GM13977 (cell line): ENCODE data around the gene LHFPL2.
"Not testable (repeated sequence)": the region's sequence is repeated elsewhere in the genome, so short reads cannot be mapped to it uniquely, and the experiment has no call there.

Experiments used
- DNase-seq: peaks from one replicate; pipeline ENCODE4 v3.0.0; 2012; ENCODE audit warnings: low spot score
- in situ Hi-C: fragments of 300-500 bp; cut with MboI; formaldehyde crosslinking; loops from one replicate; pipeline ENCODE4 v1.12.0; 2022; ENCODE audit warnings: low sequenced_read_pairs, low pct_unique_long_range_greater_than_20kb, mixed read lengths, inconsistent platforms; ENCODE audit not compliant: unreplicated experiment
- TF ChIP-seq, protein P1 (sequence below): IDR thresholded peaks from 2 replicates; pipeline ENCODE4 v1.5.1; 2012; ENCODE audit warnings: mild to moderate bottlenecking, control low read depth; ENCODE audit not compliant: insufficient read depth; ENCODE audit errors: extremely low read depth, missing control alignments

LHFPL2 gene

DNA sequence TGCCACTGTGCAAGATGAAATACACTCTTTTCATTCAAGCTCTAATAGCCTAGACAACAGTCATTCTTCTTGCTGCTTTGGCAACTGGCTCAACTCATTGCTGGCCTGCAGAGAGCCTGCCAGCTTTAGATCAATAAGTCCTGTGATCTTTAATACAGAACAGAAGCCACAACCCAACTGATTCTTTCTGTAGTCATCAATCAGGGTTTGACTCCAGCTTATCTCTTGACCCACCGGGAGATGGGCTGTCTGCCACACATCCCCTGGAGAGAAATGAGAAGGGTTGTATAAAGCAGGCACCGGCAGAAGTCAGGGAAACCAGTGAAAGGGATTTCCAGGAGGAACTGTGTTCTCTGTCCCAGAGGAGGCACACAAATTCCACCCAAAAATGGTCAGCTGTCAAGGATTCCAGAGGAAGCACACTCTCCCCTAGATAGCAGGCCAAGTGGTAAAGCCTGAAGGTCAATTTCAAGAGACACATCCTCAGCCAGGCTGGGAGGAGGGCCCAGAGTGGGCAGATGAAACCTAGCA is 24.5 kb downstream of the LHFPL2 start:
- TF ChIP-seq, protein P1, sequence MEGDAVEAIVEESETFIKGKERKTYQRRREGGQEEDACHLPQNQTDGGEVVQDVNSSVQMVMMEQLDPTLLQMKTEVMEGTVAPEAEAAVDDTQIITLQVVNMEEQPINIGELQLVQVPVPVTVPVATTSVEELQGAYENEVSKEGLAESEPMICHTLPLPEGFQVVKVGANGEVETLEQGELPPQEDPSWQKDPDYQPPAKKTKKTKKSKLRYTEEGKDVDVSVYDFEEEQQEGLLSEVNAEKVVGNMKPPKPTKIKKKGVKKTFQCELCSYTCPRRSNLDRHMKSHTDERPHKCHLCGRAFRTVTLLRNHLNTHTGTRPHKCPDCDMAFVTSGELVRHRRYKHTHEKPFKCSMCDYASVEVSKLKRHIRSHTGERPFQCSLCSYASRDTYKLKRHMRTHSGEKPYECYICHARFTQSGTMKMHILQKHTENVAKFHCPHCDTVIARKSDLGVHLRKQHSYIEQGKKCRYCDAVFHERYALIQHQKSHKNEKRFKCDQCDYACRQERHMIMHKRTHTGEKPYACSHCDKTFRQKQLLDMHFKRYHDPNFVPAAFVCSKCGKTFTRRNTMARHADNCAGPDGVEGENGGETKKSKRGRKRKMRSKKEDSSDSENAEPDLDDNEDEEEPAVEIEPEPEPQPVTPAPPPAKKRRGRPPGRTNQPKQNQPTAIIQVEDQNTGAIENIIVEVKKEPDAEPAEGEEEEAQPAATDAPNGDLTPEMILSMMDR, result no peak
- in situ Hi-C loops, result no loop called here
- DNase-seq, result no peak

DNA sequence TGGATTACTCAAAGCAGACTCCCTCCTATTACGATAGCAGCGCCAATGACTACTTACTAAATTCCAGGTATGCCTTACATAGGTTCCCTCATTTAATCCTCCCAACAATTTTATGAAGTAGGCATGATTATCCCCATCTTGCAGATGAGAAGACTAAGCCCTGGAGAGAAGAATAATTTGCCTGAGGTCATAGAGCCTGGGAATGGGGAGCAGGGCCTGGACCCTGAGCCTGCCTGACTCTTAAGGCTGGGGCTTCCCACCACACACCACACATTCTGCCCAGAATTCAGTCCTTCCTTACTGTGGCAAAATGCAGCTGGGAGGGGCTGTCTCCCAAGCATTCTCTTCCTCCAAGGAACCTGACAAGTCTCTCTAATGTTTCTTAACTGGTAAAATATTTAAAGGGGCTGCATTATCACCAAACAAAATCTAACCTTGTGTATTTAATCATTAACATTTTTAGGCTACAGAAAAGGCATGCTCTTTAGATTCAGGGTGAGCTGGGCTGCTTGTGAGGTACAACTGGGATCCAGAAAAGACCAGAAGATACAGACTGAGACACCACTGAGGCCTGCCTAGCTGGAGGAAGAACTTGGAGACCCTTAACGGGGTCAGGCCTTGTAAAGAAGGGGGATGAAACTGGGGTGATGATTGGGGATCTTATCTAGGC is 26.1 kb downstream of the LHFPL2 start:
- in situ Hi-C loops, result no loop called here
- no peak for DNase-seq
- TF ChIP-seq, protein P1, result no peak

DNA sequence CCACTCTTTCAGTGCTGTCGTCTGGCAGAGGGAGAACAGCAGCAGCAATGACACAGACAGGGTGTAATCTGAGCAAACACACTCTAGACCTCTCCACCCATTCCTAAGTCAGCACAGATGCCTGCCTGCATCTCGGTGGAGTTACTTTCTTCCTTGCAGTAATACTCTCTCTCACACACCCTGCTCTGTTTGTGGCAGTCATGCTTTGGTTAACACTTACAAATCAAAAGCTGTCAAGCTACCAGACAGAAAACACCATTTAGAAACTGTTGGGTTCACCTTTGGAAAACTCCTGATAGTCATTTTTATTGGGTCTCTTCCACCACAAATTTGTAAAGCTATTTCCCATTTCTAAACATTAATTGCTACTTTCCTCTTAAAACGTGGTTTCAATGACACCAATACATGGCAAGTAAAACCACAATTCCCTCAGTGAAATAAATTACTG is 27.3 kb downstream of the LHFPL2 start:
- DNase-seq, result no peak
- in situ Hi-C loops, result no loop called here

DNA sequence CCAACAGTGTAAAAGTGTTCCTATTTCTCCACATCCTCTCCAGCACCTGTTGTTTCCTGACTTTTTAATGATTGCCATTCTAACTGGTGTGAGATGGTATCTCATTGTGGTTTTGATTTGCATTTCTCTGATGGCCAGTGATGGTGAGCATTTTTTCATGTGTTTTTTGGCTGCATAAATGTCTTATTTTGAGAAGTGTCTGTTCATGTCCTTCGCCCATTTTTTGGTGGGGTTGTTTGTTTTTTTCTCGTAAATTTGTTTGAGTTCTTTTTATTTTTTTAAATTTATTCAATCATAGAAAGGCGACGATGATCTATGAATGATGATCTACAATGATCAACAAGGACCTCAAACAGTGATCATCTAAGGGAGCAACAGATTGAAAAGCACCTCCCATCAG is 28.5 kb downstream of the LHFPL2 start:
- in situ Hi-C loops, DNase-seq: not testable (repeated sequence)

More for the DNA sequence above, 27.3 kb downstream of the LHFPL2 start:
- TF ChIP-seq, protein P1, result no peak

- TF ChIP-seq, protein P1, result no peak
- DNase-seq, result no peak
- in situ Hi-C loops, result no loop called here
Measured at GRCh38 chr5:78618303-78618702, 30.3 kb downstream of the LHFPL2 start.

- DNase-seq, result no peak
- in situ Hi-C loops, result no loop called here
- TF ChIP-seq, protein P1, result no peak
Measured at GRCh38 chr5:78615697-78616096, 32.9 kb downstream of the LHFPL2 start.

DNA sequence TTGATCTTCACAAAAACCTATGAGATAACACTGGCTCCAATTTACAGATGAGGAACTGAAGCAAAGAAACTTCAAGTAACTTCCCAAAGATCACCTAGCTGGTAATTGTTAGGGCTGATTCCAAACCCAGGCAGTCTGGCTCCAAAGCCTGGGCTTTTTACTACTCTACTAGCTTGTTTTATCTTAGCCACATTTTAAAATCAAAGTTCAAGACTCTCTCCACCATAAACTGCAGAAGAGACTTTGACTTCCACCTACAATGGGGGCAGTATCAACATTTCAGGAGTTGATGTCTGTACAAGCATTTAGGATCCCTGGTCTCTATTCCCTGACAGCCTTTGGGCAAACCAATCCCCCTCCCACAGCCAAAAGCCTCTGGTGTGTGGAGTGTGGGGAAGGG is 33.8 kb downstream of the LHFPL2 start:
- TF ChIP-seq, protein P1, result no peak
- no peak for DNase-seq
- in situ Hi-C loops, result no loop called here
